Panc1 (cell line): Measurements from ENCODE around the gene HOXB5.

Source experiments
- CTCF ChIP-seq: fragments of 450-650 bp; IDR thresholded peaks from 2 replicates; pipeline ENCODE4 v1.5.1; 2017; ENCODE audit warnings: mild to moderate bottlenecking
- POLR2AphosphoS5 ChIP-seq: IDR thresholded peaks from 2 replicates; pipeline ENCODE4 v1.6.1; 2012; ENCODE audit warnings: mild to moderate bottlenecking, low read depth, low read length, moderate library complexity
- SIN3A ChIP-seq: IDR thresholded peaks from 2 replicates; pipeline ENCODE4 v1.6.1; 2012; ENCODE audit warnings: low read depth, mild to moderate bottlenecking, low read length, moderate library complexity, borderline replicate concordance; ENCODE audit not compliant: insufficient read depth

GRCh38 chr17:48612456-48612853, 18.9 kb upstream of the HOXB5 start:
- no peak; the same call in 1 of the 2 replicates for TF ChIP-seq SIN3A
- no peak for TF ChIP-seq CTCF
- TF ChIP-seq POLR2AphosphoS5: no peak
